HG02884 (cell line): ENCODE data around the gene PABPN1.
"Not testable (repeated sequence)": the region's sequence is repeated elsewhere in the genome, so short reads cannot be mapped to it uniquely, and the experiment has no call there.

ENCODE experiments used
- ATAC-seq: cut with Tn5 transposase; IDR thresholded peaks from one replicate; pipeline ENCODE4 v1.9.1; 2021; ENCODE audit warnings: mild to moderate bottlenecking, moderate library complexity; ENCODE audit not compliant: unreplicated experiment

Gene PABPN1

GRCh38 chr14:23320584-23321571 is at the start of gene PABPN1:
Gene PABPN1, plus strand, starts transcription at chr14:23321457. Its CDS starts 13 bp downstream, at chr14:23321470.
- ATAC-seq, result peak; percentile 85

- ATAC-seq, result no peak
Measured at GRCh38 chr14:23275412-23275811, 45.8 kb upstream of the PABPN1 start.

GRCh38 chr14:23277189-23277588 is 44.1 kb upstream of the PABPN1 start:
- no peak for ATAC-seq

- not testable (repeated sequence) for ATAC-seq
Measured at GRCh38 chr14:23277928-23278327, 43.3 kb upstream of the PABPN1 start.

- no peak for ATAC-seq
Measured at GRCh38 chr14:23281247-23281646, 40.0 kb upstream of the PABPN1 start.

- no peak for ATAC-seq
Measured at GRCh38 chr14:23284654-23285529, 36.4 kb upstream of the PABPN1 start.

GRCh38 chr14:23285530-23286019 is 35.7 kb upstream of the PABPN1 start:
- peak; percentile 11 for ATAC-seq

GRCh38 chr14:23286020-23286901 is 35.0 kb upstream of the PABPN1 start, which contains the start of gene HOMEZ:
Gene HOMEZ, minus strand, starts transcription at chr14:23286132. Its CDS starts 180 bp downstream, at chr14:23285952.
- ATAC-seq, result peak; percentile 94

- ATAC-seq, result no peak
Measured at GRCh38 chr14:23286902-23287479, 34.3 kb upstream of the PABPN1 start.

- no peak for ATAC-seq
Measured at GRCh38 chr14:23294734-23295561, 26.3 kb upstream of the PABPN1 start.

- no peak for ATAC-seq
Measured at GRCh38 chr14:23296012-23296777, 25.1 kb upstream of the PABPN1 start.

- ATAC-seq, result no peak
Measured at GRCh38 chr14:23297096-23297495, 24.2 kb upstream of the PABPN1 start.

GRCh38 chr14:23297611-23298277 is 23.5 kb upstream of the PABPN1 start:
- ATAC-seq, result no peak

- no peak for ATAC-seq
Measured at GRCh38 chr14:23299211-23299957, 21.9 kb upstream of the PABPN1 start.

GRCh38 chr14:23299986-23300686 is 21.1 kb upstream of the PABPN1 start:
- no peak for ATAC-seq

GRCh38 chr14:23300687-23301223 is 20.5 kb upstream of the PABPN1 start:
- no peak for ATAC-seq
